Stomach (tissue), 9 donors: Measurements from ENCODE around the gene OSBPL2. TPM values are rescaled to one million over a fixed set of nuclear protein-coding genes. Genes with fewer than 3 reads are reported as not detected.

Source experiments
- DNase-seq, 2 donors: peaks; one replicate each; pipeline versions ENCODE4 v3.0.0 to v3.0.0-alpha.2; 2013 to 2019
- H3K27ac ChIP-seq, 5 donors: fragments of 200-600 bp in 4 of 5; sonication (generic) in 4 of 5; one replicate each; pipeline ENCODE4 v1.5.1; 2013 to 2019; ENCODE audit warnings: mild to moderate bottlenecking in 1 of 5, moderate library complexity in 1 of 5
- H3K27me3 ChIP-seq, 3 donors: fragments of 200-600 bp; sonication (generic); one replicate each; pipeline ENCODE4 v1.5.1; 2017 to 2019; ENCODE audit warnings: mixed run types in 1 of 3
- H3K36me3 ChIP-seq, 4 donors: fragments of 200-600 bp; sonication (generic); 1 replicate in 3 of 4; 2 replicates in 1 of 4; pipeline ENCODE4 v1.5.1; 2016 to 2019
- H3K4me1 ChIP-seq, 4 donors: fragments of 200-600 bp; sonication (generic); one replicate each; pipeline ENCODE4 v1.5.1; 2016 to 2019
- H3K4me3 ChIP-seq, 4 donors: fragments of 200-600 bp; sonication (generic) in 3 of 4; one replicate each; pipeline ENCODE4 v1.5.1; 2016 to 2019; ENCODE audit warnings: mild to moderate bottlenecking in 1 of 4
- H3K9me3 ChIP-seq, 4 donors: fragments of 200-600 bp; sonication (generic); one replicate each; pipeline ENCODE4 v1.5.1; 2016 to 2019
- CTCF ChIP-seq, 7 experiments: fragments of 450-650 bp in 4 of 7; fragments of 200-600 bp in 3 of 7; sonication (generic) in 3 of 7; IDR thresholded peaks; one replicate each; pipeline ENCODE4 v1.5.1; 2016 to 2019; ENCODE audit warnings: antibody characterized with exemption in 7 of 7, control low read depth in 2 of 7, mild to moderate bottlenecking in 1 of 7
- EP300 ChIP-seq: sonication (generic); formaldehyde crosslinking; IDR thresholded peaks from one replicate; pipeline ENCODE4 v1.6.1; 2017; ENCODE audit warnings: antibody characterized with exemption
- POLR2A ChIP-seq, 4 donors: fragments of 450-650 bp; IDR thresholded peaks; one replicate each; pipeline ENCODE4 v1.6.1; 2016; ENCODE audit warnings: antibody characterized with exemption in 4 of 4, control low read depth in 2 of 4, mild to moderate bottlenecking in 1 of 4, moderate library complexity in 1 of 4
- POLR2AphosphoS5 ChIP-seq, 3 donors: sonication (generic); formaldehyde crosslinking; IDR thresholded peaks; one replicate each; pipeline ENCODE4 v1.6.1; 2016; ENCODE audit warnings: antibody characterized with exemption in 3 of 3
- WGBS, 5 donors: extraction: QIAGEN DNeasy Blood & Tissue Kit in 3 of 5; methylation state at CpG; one replicate each; pipeline versions ENCODE4 v1.1.5 to v1.1.7; 2013 to 2018; 5-methylcytosine and 5-hydroxymethylcytosine counted together
- intact Hi-C: fragments of 100-400 bp; cut with DNase I; formaldehyde crosslinking; loops from one replicate; pipeline ENCODE4 v1.15.1; 2023; ENCODE audit warnings: low total_unique reads
- polyA plus RNA-seq, 3 donors: library from polyadenylated mRNA; stranded (reverse); fragments of 200-250 nt; gene quantifications; one replicate each; pipeline ENCODE4 v1.2.3, GENCODE V29; 2013
- total RNA-seq, 5 donors: library from RNA; depleted of rRNA; stranded (reverse); fragments of >200 nt; gene quantifications; one replicate each; pipeline versions ENCODE4 v1.1.0 to v1.2.3, GENCODE V29; 2014 to 2016
- donor health status: healthy with polysubstance abuse.
- donor health status: Bipolar disorder and iron deficiency.
- donor health status: healthy.

Gene OSBPL2
- total and polyA plus RNA-seq, 8 donors = 15.1 to 83.4 (median 36.7) TPM

GRCh38 chr20:62253398-62253797 lies 15.1 kb downstream of the OSBPL2 start:
- DNase-seq = no peak
- no peak for TF ChIP-seq POLR2AphosphoS5 (IDR thresholded peaks at IDR 0.05)
- TF ChIP-seq EP300 = no peak
- TF ChIP-seq POLR2A (IDR thresholded peaks at IDR 0.05) = no peak
- TF ChIP-seq CTCF (IDR thresholded peaks at IDR 0.05) = no peak
- Histone ChIP-seq H3K4me3 (no peak overlapping the region), H3K9me3 (no peaks in the 10 kb centered on the region), H3K4me1 (peaks cover 0 to 35% (median 15%) of the 10 kb centered on the region in 4 donors), H3K27me3 (no peaks in the 10 kb centered on the region), H3K27ac (no peak overlapping the region), H3K36me3 (peaks cover 7 to 48% (median 41%) of the 10 kb centered on the region in 4 donors)
- intact Hi-C loops = no loop called here
- 76 to 93% (median 84%) methylated on average over 6 of the region's 6 CpGs for WGBS, 5 donors

GRCh38 chr20:62254021-62254724 lies 15.9 kb downstream of the OSBPL2 start:
- H3K4me3 ChIP-seq = no peak overlapping the region
- WGBS, 5 donors = 80 to 88% (median 84%) methylated on average over 13 to 24 of the region's 24 CpGs
- H3K9me3 ChIP-seq = no peaks in the 10 kb centered on the region

GRCh38 chr20:62255976-62256375 lies 17.7 kb downstream of the OSBPL2 start:
- WGBS, 5 donors = 90 to 94% (median 93%) methylated on average over 10 of the region's 10 CpGs
- H3K9me3 ChIP-seq = no peaks in the 10 kb centered on the region
- no peaks in the 10 kb centered on the region for H3K27me3 ChIP-seq
- peaks cover 0 to 28% (median 7%) of the 10 kb centered on the region in 4 donors for H3K4me1 ChIP-seq
- H3K27ac ChIP-seq = no peak overlapping the region
- intact Hi-C loops = no loop called here
- TF ChIP-seq EP300 (no peak), CTCF (IDR thresholded peaks at IDR 0.05) (no peak), POLR2A (IDR thresholded peaks at IDR 0.05) (no peak), POLR2AphosphoS5 (IDR thresholded peaks at IDR 0.05) (no peak)
- no peak overlapping the region for H3K4me3 ChIP-seq
- DNase-seq = no peak
- H3K36me3 ChIP-seq = peaks cover 30 to 74% (median 67%) of the 10 kb centered on the region in 4 donors

More at GRCh38 chr20:62254021-62254724, 15.9 kb downstream of the OSBPL2 start:
- no peak for DNase-seq
- H3K27ac ChIP-seq = no peak overlapping the region
- no peak for TF ChIP-seq POLR2AphosphoS5 (IDR thresholded peaks at IDR 0.05)
- H3K4me1 ChIP-seq = peaks cover 0 to 42% (median 17%) of the 10 kb centered on the region in 4 donors
- intact Hi-C loops = no loop called here
- H3K27me3 ChIP-seq = no peaks in the 10 kb centered on the region
- H3K36me3 ChIP-seq = peaks cover 12 to 56% (median 49%) of the 10 kb centered on the region in 4 donors

- Histone ChIP-seq H3K27ac (no peak overlapping the region), H3K36me3 (peaks cover 55 to 93% (median 90%) of the 10 kb centered on the region in 4 donors), H3K4me1 (peaks cover 0 to 13% (median 7%) of the 10 kb centered on the region in 4 donors), H3K4me3 (no peak overlapping the region), H3K9me3 (no peaks in the 10 kb centered on the region), H3K27me3 (no peaks in the 10 kb centered on the region)
- intact Hi-C loops = no loop called here
- DNase-seq = no peak
- WGBS, 5 donors = 73 to 84% (median 79%) methylated on average over 20 of the region's 20 CpGs
- TF ChIP-seq CTCF (IDR thresholded peaks at IDR 0.05) (no peak), POLR2AphosphoS5 (IDR thresholded peaks at IDR 0.05) (no peak), POLR2A (IDR thresholded peaks at IDR 0.05) (no peak), EP300 (no peak)
Measured at GRCh38 chr20:62258499-62259293, 20.4 kb downstream of the OSBPL2 start.
